Astrocyte (in vitro differentiated cells and primary cell): ENCODE measurements around the gene PLCL2. TPM values are rescaled to one million over a fixed set of nuclear protein-coding genes. Genes with fewer than 3 reads are reported as not detected.

Source experiments
- DNase-seq: peaks from one replicate; pipeline ENCODE4 v3.0.0-alpha.2; 2010; ENCODE audit warnings: low read depth
- FAIRE-seq: peaks from 2 replicates; lab custom pipeline; 2011; peaks lifted over from hg19 to GRCh38; lab: Jason Lieb, UNC
- H2AFZ ChIP-seq: 2 replicates; pipeline ENCODE4 v1.6.0; 2012; ENCODE audit warnings: low read depth, low read length, inconsistent platforms
- H3K27ac ChIP-seq: 2 replicates; pipeline ENCODE4 v1.5.1; 2011; ENCODE audit warnings: low read depth, low read length, inconsistent platforms
- H3K27me3 ChIP-seq: 2 replicates; pipeline ENCODE4 v1.6.0; 2011; ENCODE audit warnings: low read length, inconsistent platforms; ENCODE audit not compliant: insufficient read depth
- H3K36me3 ChIP-seq: 2 replicates; pipeline ENCODE4 v1.5.1; 2011; ENCODE audit warnings: low read length, inconsistent platforms; ENCODE audit not compliant: insufficient read depth
- H3K4me1 ChIP-seq: 2 replicates; pipeline ENCODE4 v1.5.1; 2011; ENCODE audit warnings: low read length, inconsistent platforms; ENCODE audit not compliant: insufficient read depth
- H3K4me2 ChIP-seq: 2 replicates; pipeline ENCODE4 v1.6.0; 2012; ENCODE audit warnings: low read length, inconsistent platforms
- H3K4me3 ChIP-seq: 2 replicates; pipeline ENCODE4 v1.5.1; 2011; ENCODE audit warnings: low read depth, mild to moderate bottlenecking, low read length, inconsistent platforms; ENCODE audit not compliant: insufficient read depth
- H3K79me2 ChIP-seq: 2 replicates; pipeline ENCODE4 v1.6.0; 2012; ENCODE audit warnings: mild to moderate bottlenecking, low read length, inconsistent platforms; ENCODE audit not compliant: insufficient read depth
- H3K9ac ChIP-seq: 2 replicates; pipeline ENCODE4 v1.6.0; 2012; ENCODE audit warnings: mild to moderate bottlenecking, low read length, inconsistent platforms
- H3K9me3 ChIP-seq: 2 replicates; pipeline ENCODE4 v1.5.1; 2012; ENCODE audit warnings: low read depth, mild to moderate bottlenecking, low read length, inconsistent platforms; ENCODE audit not compliant: insufficient read depth
- H4K20me1 ChIP-seq: 2 replicates; pipeline ENCODE4 v1.6.0; 2012; ENCODE audit warnings: low read length, inconsistent platforms; ENCODE audit not compliant: insufficient read depth
- H3K27ac Mint-ChIP-seq: one replicate; pipeline ENCODE4 v1.8.0; 2021; ENCODE audit warnings: mild to moderate bottlenecking, mixed read lengths; ENCODE audit not compliant: unreplicated experiment
- H3K27me3 Mint-ChIP-seq: one replicate; pipeline ENCODE4 v1.8.0; 2021; ENCODE audit warnings: low read depth, mixed read lengths; ENCODE audit not compliant: unreplicated experiment
- H3K36me3 Mint-ChIP-seq: one replicate; pipeline ENCODE4 v1.8.0; 2021; ENCODE audit warnings: low read depth, mixed read lengths; ENCODE audit not compliant: unreplicated experiment
- H3K4me1 Mint-ChIP-seq: one replicate; pipeline ENCODE4 v1.8.0; 2021; ENCODE audit warnings: low read depth, mixed read lengths; ENCODE audit not compliant: unreplicated experiment
- H3K4me3 Mint-ChIP-seq: one replicate; pipeline ENCODE4 v1.8.0; 2021; ENCODE audit warnings: mild to moderate bottlenecking, moderate library complexity, mixed read lengths; ENCODE audit not compliant: unreplicated experiment
- H3K9me3 Mint-ChIP-seq: one replicate; pipeline ENCODE4 v1.8.0; 2021; ENCODE audit warnings: mild to moderate bottlenecking, mixed read lengths; ENCODE audit not compliant: unreplicated experiment
- EZH2 ChIP-seq: IDR thresholded peaks from 2 replicates; pipeline ENCODE4 v1.6.1; 2012; ENCODE audit warnings: mild to moderate bottlenecking, low read length, inconsistent platforms; ENCODE audit not compliant: insufficient read depth
- total RNA-seq: library from RNA; stranded (reverse); gene quantifications from 2 replicates; pipeline ENCODE4 v1.2.1, GENCODE V29; 2021
- TF ChIP-seq, protein P1 (sequence below): IDR thresholded peaks from 2 replicates; pipeline ENCODE4 v1.5.1; 2011; ENCODE audit warnings: low read depth, mild to moderate bottlenecking, inconsistent platforms, low read length, moderate library complexity; ENCODE audit not compliant: insufficient read depth

Gene PLCL2
- total RNA-seq, 1 donor from 2014 or later = 3.9 TPM

DNA sequence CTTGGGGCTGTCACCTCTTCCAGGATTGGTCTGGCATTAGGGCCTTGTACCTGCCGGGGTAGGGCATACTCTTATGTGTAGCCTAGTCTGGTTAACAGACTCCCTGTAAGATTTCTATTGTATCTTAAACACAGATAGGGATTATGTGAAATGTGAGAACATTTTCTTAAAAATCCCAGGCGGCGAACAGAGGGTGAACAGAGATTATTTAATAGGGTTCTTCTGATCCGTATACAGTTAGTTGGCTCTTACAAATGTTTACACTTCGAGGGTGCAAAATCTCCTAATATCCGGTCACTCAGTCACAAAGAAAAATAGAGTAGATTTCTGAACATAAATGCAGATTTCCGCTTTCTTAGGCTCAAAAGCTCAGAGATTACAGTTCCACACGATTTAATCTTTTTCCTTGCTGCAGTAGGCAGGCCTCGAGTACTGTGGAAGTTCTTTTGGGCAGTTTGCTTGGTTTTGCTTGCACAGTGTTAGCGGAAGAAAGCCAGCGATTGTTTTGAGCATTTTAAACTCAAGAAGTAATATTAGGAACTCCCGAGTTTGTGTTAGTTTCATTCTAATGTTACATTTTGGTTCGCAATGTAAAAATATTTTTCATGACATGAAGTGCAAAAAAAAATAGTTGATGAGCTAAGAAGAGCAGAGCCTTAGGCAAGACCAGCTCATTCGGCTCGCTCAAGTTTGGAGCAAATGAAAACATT, 993 bp downstream of the PLCL2 start:
- H3K9me3 ChIP-seq = no peaks in the 10 kb centered on the region
- H3K79me2 ChIP-seq = peaks cover 26% of the 10 kb centered on the region
- H3K9ac ChIP-seq = peak overlapping the region; percentile 88
- H3K9me3 Mint-ChIP-seq = no peaks in the 10 kb centered on the region
- H3K27me3 ChIP-seq = no peaks in the 10 kb centered on the region
- TF ChIP-seq, protein P1, sequence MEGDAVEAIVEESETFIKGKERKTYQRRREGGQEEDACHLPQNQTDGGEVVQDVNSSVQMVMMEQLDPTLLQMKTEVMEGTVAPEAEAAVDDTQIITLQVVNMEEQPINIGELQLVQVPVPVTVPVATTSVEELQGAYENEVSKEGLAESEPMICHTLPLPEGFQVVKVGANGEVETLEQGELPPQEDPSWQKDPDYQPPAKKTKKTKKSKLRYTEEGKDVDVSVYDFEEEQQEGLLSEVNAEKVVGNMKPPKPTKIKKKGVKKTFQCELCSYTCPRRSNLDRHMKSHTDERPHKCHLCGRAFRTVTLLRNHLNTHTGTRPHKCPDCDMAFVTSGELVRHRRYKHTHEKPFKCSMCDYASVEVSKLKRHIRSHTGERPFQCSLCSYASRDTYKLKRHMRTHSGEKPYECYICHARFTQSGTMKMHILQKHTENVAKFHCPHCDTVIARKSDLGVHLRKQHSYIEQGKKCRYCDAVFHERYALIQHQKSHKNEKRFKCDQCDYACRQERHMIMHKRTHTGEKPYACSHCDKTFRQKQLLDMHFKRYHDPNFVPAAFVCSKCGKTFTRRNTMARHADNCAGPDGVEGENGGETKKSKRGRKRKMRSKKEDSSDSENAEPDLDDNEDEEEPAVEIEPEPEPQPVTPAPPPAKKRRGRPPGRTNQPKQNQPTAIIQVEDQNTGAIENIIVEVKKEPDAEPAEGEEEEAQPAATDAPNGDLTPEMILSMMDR = no peak
- TF ChIP-seq EZH2 = no peak
- DNase-seq (no peak), FAIRE-seq (no peak)
- peak overlapping the region; percentile 14 for H3K27ac ChIP-seq
- H3K36me3 ChIP-seq = no peaks in the 10 kb centered on the region
- H3K4me1 ChIP-seq = peaks cover 13% of the 10 kb centered on the region
- no peaks in the 10 kb centered on the region for H3K27me3 Mint-ChIP-seq
- H3K4me3 Mint-ChIP-seq = peak overlapping the region; percentile 91
- peak overlapping the region; percentile 94 for H2AFZ ChIP-seq
- peaks cover under 1% of the 10 kb centered on the region for H4K20me1 ChIP-seq
- peaks cover 10% of the 10 kb centered on the region for H3K4me1 Mint-ChIP-seq
- H3K4me2 ChIP-seq = peak overlapping the region; percentile 98
- peak overlapping the region; percentile 81 for H3K4me3 ChIP-seq
- H3K27ac Mint-ChIP-seq = no peak overlapping the region
- no peaks in the 10 kb centered on the region for H3K36me3 Mint-ChIP-seq

DNA sequence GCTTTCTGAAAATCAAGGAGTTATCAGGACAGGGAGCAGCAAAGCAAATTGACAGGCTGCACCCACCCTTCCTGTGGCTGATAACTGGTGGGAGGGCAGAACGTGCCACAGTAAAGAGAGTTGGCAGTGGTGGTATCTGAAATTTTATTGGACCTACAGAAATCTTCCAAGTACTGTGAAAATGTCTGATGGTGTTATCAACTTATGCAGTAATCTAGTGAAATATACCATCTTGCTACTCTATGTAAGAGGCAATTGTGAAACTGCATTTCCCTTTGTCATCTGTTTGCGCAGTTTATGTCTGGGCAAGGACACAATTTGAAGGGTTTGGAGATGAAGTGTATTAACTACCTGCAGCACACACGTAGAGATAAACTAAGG, 1.5 kb downstream of the PLCL2 start:
- FAIRE-seq = peak; percentile 5
- no peak overlapping the region for H3K27ac Mint-ChIP-seq

More for the DNA sequence above, 1.5 kb downstream of the PLCL2 start:
- H3K36me3 Mint-ChIP-seq = no peaks in the 10 kb centered on the region
- no peak for DNase-seq
- Histone ChIP-seq H3K4me2 (peak overlapping the region; percentile 98), H3K36me3 (no peaks in the 10 kb centered on the region), H4K20me1 (peaks cover 4% of the 10 kb centered on the region), H3K9me3 (no peaks in the 10 kb centered on the region), H3K27me3 (no peaks in the 10 kb centered on the region), H3K79me2 (peaks cover 26% of the 10 kb centered on the region), H3K4me3 (peak overlapping the region; percentile 81), H3K4me1 (peaks cover 16% of the 10 kb centered on the region), H2AFZ (no peak overlapping the region), H3K9ac (peak overlapping the region; percentile 88), H3K27ac (no peak overlapping the region)
- no peaks in the 10 kb centered on the region for H3K27me3 Mint-ChIP-seq
- peak overlapping the region; percentile 91 for H3K4me3 Mint-ChIP-seq
- no peaks in the 10 kb centered on the region for H3K9me3 Mint-ChIP-seq
- peaks cover 11% of the 10 kb centered on the region for H3K4me1 Mint-ChIP-seq
- no peak for TF ChIP-seq EZH2
- TF ChIP-seq, protein P1 = no peak
